GM23338 (cell line): ENCODE data around the gene CBFA2T2. TPM values are rescaled to one million over a fixed set of nuclear protein-coding genes. Genes with fewer than 3 reads are reported as not detected.

ENCODE experiments used
- ATAC-seq: fragments of 200-7000 bp; cut with Tn5 transposase; 3 replicates; pipeline ENCODE4 v1.9.1; 2020
- DNase-seq: peaks from one replicate; pipeline ENCODE4 v3.0.0-alpha.2; 2015; ENCODE audit warnings: low spot score
- H2AFZ ChIP-seq: fragments of 200-600 bp; sonication (generic); 2 replicates; pipeline ENCODE4 v1.8.0; 2016; ENCODE audit warnings: antibody characterized with exemption, mild to moderate bottlenecking, moderate library complexity
- H3F3A ChIP-seq: fragments of 200-600 bp; sonication (generic); replicated peaks from 2 replicates; pipeline ENCODE4 v1.8.0; 2017; ENCODE audit warnings: antibody characterized with exemption, mixed run types, low read depth
- H3K27ac ChIP-seq: fragments of 200-600 bp; sonication (generic); 2 replicates; pipeline ENCODE4 v1.6.1; 2016; ENCODE audit warnings: low read depth
- H3K27me3 ChIP-seq: fragments of 200-600 bp; sonication (generic); 2 replicates; pipeline ENCODE4 v1.8.0; 2016; ENCODE audit warnings: mild to moderate bottlenecking, mixed run types, moderate library complexity; ENCODE audit not compliant: insufficient read depth
- H3K36me3 ChIP-seq: fragments of 200-600 bp; sonication (generic); 2 replicates; pipeline ENCODE4 v1.8.0; 2016; ENCODE audit warnings: mild to moderate bottlenecking; ENCODE audit not compliant: insufficient read depth
- H3K4me1 ChIP-seq: fragments of 200-600 bp; sonication (generic); 2 replicates; pipeline ENCODE4 v1.8.0; 2016; ENCODE audit warnings: mild to moderate bottlenecking, moderate library complexity; ENCODE audit not compliant: insufficient read depth
- H3K4me2 ChIP-seq: fragments of 200-600 bp; sonication (generic); 2 replicates; pipeline ENCODE4 v1.7.1; 2017; ENCODE audit warnings: mixed run types
- H3K4me3 ChIP-seq: fragments of 200-600 bp; sonication (generic); 2 replicates; pipeline ENCODE4 v1.6.1; 2016; ENCODE audit warnings: mixed run types
- H3K79me2 ChIP-seq: fragments of 200-600 bp; sonication (generic); replicated peaks from 2 replicates; pipeline ENCODE4 v1.8.0; 2017; ENCODE audit warnings: mild to moderate bottlenecking; ENCODE audit not compliant: insufficient read depth
- H3K9me2 ChIP-seq: fragments of 200-600 bp; sonication (generic); 2 replicates; pipeline ENCODE4 v1.8.0; 2017; ENCODE audit not compliant: insufficient read depth
- H4K20me1 ChIP-seq: fragments of 200-600 bp; sonication (generic); replicated peaks from 2 replicates; pipeline ENCODE4 v1.8.0; 2017; ENCODE audit warnings: mild to moderate bottlenecking; ENCODE audit not compliant: insufficient read depth
- H3K27ac Mint-ChIP-seq: 2 replicates; pipeline ENCODE4 v1.8.0; 2020; ENCODE audit warnings: inconsistent platforms, mild to moderate bottlenecking, moderate library complexity, mixed read lengths
- H3K27me3 Mint-ChIP-seq: 3 replicates; pipeline ENCODE4 v1.8.0; 2022; ENCODE audit warnings: low read depth, mild to moderate bottlenecking, moderate library complexity, mixed read lengths, inconsistent platforms; ENCODE audit not compliant: insufficient read depth, poor library complexity
- H3K36me3 Mint-ChIP-seq: 3 replicates; pipeline ENCODE4 v1.8.0; 2021; ENCODE audit warnings: low read depth, mild to moderate bottlenecking, inconsistent platforms, moderate library complexity, mixed read lengths
- H3K4me1 Mint-ChIP-seq: 3 replicates; pipeline ENCODE4 v1.8.0; 2020; ENCODE audit warnings: mild to moderate bottlenecking, inconsistent platforms, mixed read lengths
- H3K4me3 Mint-ChIP-seq: 3 replicates; pipeline ENCODE4 v1.8.0; 2021; ENCODE audit warnings: moderate library complexity, mild to moderate bottlenecking, inconsistent platforms, mixed read lengths
- H3K9me3 Mint-ChIP-seq: 3 replicates; pipeline ENCODE4 v1.8.0; 2020; ENCODE audit warnings: moderate library complexity, mild to moderate bottlenecking, inconsistent platforms, mixed read lengths
- JUNB ChIP-seq: IDR thresholded peaks from one replicate; pipeline ENCODE4 v1.6.1; 2016; ENCODE audit warnings: antibody characterized with exemption; ENCODE audit not compliant: unreplicated experiment
- NANOG ChIP-seq: IDR thresholded peaks from 2 replicates; pipeline ENCODE4 v1.6.1; 2016; ENCODE audit warnings: antibody characterized with exemption, borderline replicate concordance
- POLR2AphosphoS5 ChIP-seq: IDR thresholded peaks from 2 replicates; pipeline ENCODE4 v1.6.1; 2016; ENCODE audit warnings: antibody characterized with exemption, low read depth
- ZNF114 ChIP-seq: fragments of 250-450 bp; sonication (Bioruptor Pico); IDR thresholded peaks from 2 replicates; pipeline ENCODE4 v1.5.0; 2020; ENCODE audit warnings: mild to moderate bottlenecking, moderate library complexity
- ZNF331 ChIP-seq: fragments of 250-450 bp; sonication (Bioruptor Pico); IDR thresholded peaks from 2 replicates; pipeline ENCODE4 v1.5.0; 2020; ENCODE audit warnings: low read depth, mild to moderate bottlenecking, moderate library complexity
- polyA plus RNA-seq: library from polyadenylated mRNA; unstranded; fragments of >200 nt; fragmentation: Nextera tagmentation; extraction: Ambion mirVana; gene quantifications from 2 replicates; pipeline ENCODE4 v1.2.1, GENCODE V29; 2016
- total RNA-seq: library from RNA; depleted of rRNA; stranded (reverse); fragments of >200 nt; shearing (Covaris generic); gene quantifications from 2 replicates; pipeline ENCODE4 v1.2.3, GENCODE V29; 2014
- TF ChIP-seq, protein P1 (sequence below), 2 experiments: fragments of 200-600 bp in 1 of 2; sonication (generic) in 1 of 2; conservative IDR thresholded peaks; 2 replicates each; pipeline versions ENCODE4 v1.5.1 to v1.6.1; 2016 to 2017; ENCODE audit warnings: antibody characterized with exemption in 2 of 2, low read depth in 2 of 2, mild to moderate bottlenecking in 2 of 2, moderate library complexity in 1 of 2
- TF ChIP-seq, protein P2 (sequence below): IDR thresholded peaks from one replicate; pipeline ENCODE4 v1.6.1; 2018; ENCODE audit warnings: antibody characterized with exemption; ENCODE audit not compliant: unreplicated experiment

The CBFA2T2 gene
- total and polyA plus RNA-seq, 2 experiments from 2014 or later = 12.7 to 15.8 TPM

DNA sequence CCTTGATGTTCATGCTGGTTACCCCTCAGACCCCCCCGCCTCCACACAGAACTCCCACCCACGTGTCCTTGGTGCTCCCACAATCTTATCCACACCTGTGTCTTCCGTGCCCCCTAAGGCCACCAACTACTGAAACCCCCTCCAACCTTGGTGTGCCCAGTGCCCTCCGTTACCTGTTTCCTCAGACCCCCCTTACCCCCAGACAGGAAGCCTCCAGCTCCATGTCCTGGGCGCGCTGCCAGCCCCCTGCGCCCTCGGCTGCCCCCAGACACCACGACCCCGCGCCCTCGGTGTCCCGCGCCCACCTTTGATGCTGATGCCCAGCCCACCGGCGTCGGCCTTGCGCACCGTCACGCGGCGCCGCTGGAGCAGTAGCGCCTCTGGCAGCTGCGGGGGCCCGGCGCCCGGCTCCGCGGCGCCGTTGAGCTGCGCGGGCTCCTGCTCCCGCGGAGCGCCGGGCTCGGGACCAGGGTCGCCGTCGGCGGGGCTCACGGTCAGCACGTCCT is 46.8 kb upstream of the CBFA2T2 start:
- no peak overlapping the region for H3K27ac Mint-ChIP-seq

DNA sequence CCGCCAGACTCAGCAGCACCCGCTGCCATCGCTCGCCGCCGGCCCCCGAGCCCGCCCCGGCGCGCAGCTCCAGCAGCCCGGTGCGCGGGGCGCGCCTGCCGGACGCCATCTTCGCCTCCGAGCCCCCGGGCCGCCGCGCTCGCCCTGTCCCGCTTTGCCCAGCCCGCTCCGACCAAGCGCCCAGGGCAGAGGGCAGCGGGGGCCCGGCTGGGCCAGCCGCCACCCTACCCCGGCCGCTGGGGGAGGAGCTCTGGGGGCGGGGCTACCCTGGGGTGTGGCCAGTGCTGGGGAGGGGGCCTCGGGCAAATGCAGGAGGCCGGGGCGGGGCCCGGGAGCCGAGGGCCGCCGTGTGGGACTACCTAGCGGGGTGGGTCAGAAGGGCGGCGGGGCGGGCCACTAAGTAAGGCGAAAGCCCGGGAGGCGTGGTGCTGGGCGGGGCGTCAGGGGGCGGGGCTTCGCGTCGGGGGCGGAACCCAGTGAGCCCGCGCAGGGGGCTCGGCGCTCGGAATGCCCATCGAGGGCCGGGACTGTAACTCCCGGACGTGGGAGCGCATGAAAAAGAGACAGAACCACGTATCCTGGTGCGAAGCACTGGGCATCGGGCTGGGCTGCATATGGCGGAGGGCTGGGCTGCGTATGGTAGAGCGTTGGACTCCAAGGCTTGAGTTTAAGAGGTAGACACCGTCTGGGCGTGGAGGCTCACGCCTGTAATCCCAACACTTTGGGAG is 46.2 kb upstream of the CBFA2T2 start, which contains the start of gene SNTA1:
TSS of gene SNTA1 (minus strand) at position 252 of the 728 bp plus-strand sequence. CDS start at position 109, 143 bp downstream.
- peaks cover 16% of the 10 kb centered on the region for H3K27me3 ChIP-seq
- H3K9me3 Mint-ChIP-seq = peaks cover 3% of the 10 kb centered on the region
- H3K27me3 Mint-ChIP-seq = peaks cover 31% of the 10 kb centered on the region
- peak within 1 kb of the TSS; percentile 96 for H2AFZ ChIP-seq
- H3K4me2 ChIP-seq = peak within 1 kb of the TSS; percentile 90
- H3K36me3 Mint-ChIP-seq = peaks cover 4% of the 10 kb centered on the region; the same call in 1 of the 3 replicates
- no peaks in the 10 kb centered on the region for H3K36me3 ChIP-seq
- H3K9me2 ChIP-seq = no peaks in the 10 kb centered on the region
- DNase-seq (peak; percentile 93), ATAC-seq (peak; percentile 86)
- TF ChIP-seq ZNF331 (CRISPR knock-in tag) (no peak), ZNF114 (CRISPR knock-in tag) (no peak), POLR2AphosphoS5 (0 out of 2 replicates have a peak, but pooled peaks have one; percentile 29)
- TF ChIP-seq, protein P1, sequence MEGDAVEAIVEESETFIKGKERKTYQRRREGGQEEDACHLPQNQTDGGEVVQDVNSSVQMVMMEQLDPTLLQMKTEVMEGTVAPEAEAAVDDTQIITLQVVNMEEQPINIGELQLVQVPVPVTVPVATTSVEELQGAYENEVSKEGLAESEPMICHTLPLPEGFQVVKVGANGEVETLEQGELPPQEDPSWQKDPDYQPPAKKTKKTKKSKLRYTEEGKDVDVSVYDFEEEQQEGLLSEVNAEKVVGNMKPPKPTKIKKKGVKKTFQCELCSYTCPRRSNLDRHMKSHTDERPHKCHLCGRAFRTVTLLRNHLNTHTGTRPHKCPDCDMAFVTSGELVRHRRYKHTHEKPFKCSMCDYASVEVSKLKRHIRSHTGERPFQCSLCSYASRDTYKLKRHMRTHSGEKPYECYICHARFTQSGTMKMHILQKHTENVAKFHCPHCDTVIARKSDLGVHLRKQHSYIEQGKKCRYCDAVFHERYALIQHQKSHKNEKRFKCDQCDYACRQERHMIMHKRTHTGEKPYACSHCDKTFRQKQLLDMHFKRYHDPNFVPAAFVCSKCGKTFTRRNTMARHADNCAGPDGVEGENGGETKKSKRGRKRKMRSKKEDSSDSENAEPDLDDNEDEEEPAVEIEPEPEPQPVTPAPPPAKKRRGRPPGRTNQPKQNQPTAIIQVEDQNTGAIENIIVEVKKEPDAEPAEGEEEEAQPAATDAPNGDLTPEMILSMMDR (conservative IDR thresholded peaks at IDR 0.05; ENCODE audit: low read depth in 2 of 2) = no peak
- no peak within 1 kb of the TSS for H3K27ac Mint-ChIP-seq
- peak within 1 kb of the TSS; percentile 77 for H3K4me3 ChIP-seq
- H3K27ac ChIP-seq = no peak within 1 kb of the TSS
- no peaks in the 10 kb centered on the region for H4K20me1 ChIP-seq
- H3F3A ChIP-seq = no peaks in the 10 kb centered on the region
- peaks cover 8% of the 10 kb centered on the region for H3K4me1 ChIP-seq
- H3K79me2 ChIP-seq = no peaks in the 10 kb centered on the region
- H3K4me3 Mint-ChIP-seq = peak within 1 kb of the TSS; percentile 83
- H3K4me1 Mint-ChIP-seq = peaks cover 8% of the 10 kb centered on the region

More for the DNA sequence above, 46.8 kb upstream of the CBFA2T2 start:
- H2AFZ ChIP-seq = peak overlapping the region; percentile 85
- H3K4me1 Mint-ChIP-seq = peaks cover 8% of the 10 kb centered on the region
- peak overlapping the region; percentile 90 for H3K4me2 ChIP-seq
- H4K20me1 ChIP-seq = no peaks in the 10 kb centered on the region
- ATAC-seq (peak; percentile 16; the same call in 2 of the 3 replicates), DNase-seq (peak; percentile 47)
- peaks cover 16% of the 10 kb centered on the region for H3K27me3 ChIP-seq
- H3K79me2 ChIP-seq = no peaks in the 10 kb centered on the region
- H3K4me3 Mint-ChIP-seq = peak overlapping the region; percentile 79
- no peaks in the 10 kb centered on the region for H3F3A ChIP-seq
- H3K36me3 ChIP-seq = no peaks in the 10 kb centered on the region
- H3K36me3 Mint-ChIP-seq = no peaks in the 10 kb centered on the region
- peaks cover 32% of the 10 kb centered on the region for H3K27me3 Mint-ChIP-seq
- H3K4me3 ChIP-seq = peak overlapping the region; percentile 77
- H3K9me3 Mint-ChIP-seq = no peaks in the 10 kb centered on the region
- no peaks in the 10 kb centered on the region for H3K9me2 ChIP-seq
- TF ChIP-seq, protein P2, sequence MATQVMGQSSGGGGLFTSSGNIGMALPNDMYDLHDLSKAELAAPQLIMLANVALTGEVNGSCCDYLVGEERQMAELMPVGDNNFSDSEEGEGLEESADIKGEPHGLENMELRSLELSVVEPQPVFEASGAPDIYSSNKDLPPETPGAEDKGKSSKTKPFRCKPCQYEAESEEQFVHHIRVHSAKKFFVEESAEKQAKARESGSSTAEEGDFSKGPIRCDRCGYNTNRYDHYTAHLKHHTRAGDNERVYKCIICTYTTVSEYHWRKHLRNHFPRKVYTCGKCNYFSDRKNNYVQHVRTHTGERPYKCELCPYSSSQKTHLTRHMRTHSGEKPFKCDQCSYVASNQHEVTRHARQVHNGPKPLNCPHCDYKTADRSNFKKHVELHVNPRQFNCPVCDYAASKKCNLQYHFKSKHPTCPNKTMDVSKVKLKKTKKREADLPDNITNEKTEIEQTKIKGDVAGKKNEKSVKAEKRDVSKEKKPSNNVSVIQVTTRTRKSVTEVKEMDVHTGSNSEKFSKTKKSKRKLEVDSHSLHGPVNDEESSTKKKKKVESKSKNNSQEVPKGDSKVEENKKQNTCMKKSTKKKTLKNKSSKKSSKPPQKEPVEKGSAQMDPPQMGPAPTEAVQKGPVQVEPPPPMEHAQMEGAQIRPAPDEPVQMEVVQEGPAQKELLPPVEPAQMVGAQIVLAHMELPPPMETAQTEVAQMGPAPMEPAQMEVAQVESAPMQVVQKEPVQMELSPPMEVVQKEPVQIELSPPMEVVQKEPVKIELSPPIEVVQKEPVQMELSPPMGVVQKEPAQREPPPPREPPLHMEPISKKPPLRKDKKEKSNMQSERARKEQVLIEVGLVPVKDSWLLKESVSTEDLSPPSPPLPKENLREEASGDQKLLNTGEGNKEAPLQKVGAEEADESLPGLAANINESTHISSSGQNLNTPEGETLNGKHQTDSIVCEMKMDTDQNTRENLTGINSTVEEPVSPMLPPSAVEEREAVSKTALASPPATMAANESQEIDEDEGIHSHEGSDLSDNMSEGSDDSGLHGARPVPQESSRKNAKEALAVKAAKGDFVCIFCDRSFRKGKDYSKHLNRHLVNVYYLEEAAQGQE = no peak
- no peak for TF ChIP-seq JUNB
- TF ChIP-seq NANOG = no peak
- TF ChIP-seq ZNF114 (CRISPR knock-in tag) = no peak
- no peak overlapping the region for H3K27ac ChIP-seq
- H3K4me1 ChIP-seq = peaks cover 8% of the 10 kb centered on the region
